HCT116 (cell line): ENCODE measurements around the gene MFSD8. TPM values are rescaled to one million over a fixed set of nuclear protein-coding genes. Genes with fewer than 3 reads are reported as not detected.
"Not testable (repeated sequence)": the region's sequence is repeated elsewhere in the genome, so short reads cannot be mapped to it uniquely, and the experiment has no call there.

Experiments
- ATAC-seq: fragments of 200-7000 bp; cut with Tn5 transposase; 2 replicates; pipeline ENCODE4 v1.9.1; 2020; ENCODE audit warnings: mild to moderate bottlenecking, moderate library complexity
- BruUV-seq: library from RNA; stranded (reverse); fragments of 400-500 nt; replicated peaks from 2 replicates; lab custom pipeline; 2021; lab: Mats Ljungman, UMichigan
- CTCF ChIA-PET: fragments of 300-600 bp; sonication (Branson Sonifier 250); formaldehyde crosslinking; loops from one replicate; lab custom pipeline; 2021; ENCODE audit warnings: antibody characterized with exemption; lab: Charles Lee
- POLR2A ChIA-PET: fragments of 300-600, 350-600 bp; sonication (Branson Sonifier 250); formaldehyde crosslinking; loops from one replicate; lab custom pipeline; 2021; ENCODE audit warnings: antibody characterized with exemption; lab: Charles Lee
- RAD21 ChIA-PET, 2 experiments: fragments of 300-600 bp; sonication (Branson Sonifier 250); formaldehyde crosslinking; loops; one replicate each; lab custom pipeline; 2023; ENCODE audit warnings: low total read pairs in 2 of 2; ENCODE audit not compliant: uncharacterized antibody in 2 of 2, unreplicated experiment in 2 of 2, low non-redundant PET in 1 of 2; lab: Charles Lee
- DNase-seq: peaks from one replicate; pipeline ENCODE4 v3.0.0-alpha.2; 2010; ENCODE audit warnings: low read depth, low spot score
- H2AFZ ChIP-seq: fragments of 200-600 bp; shearing (Covaris generic), sonication (generic); 2 replicates; pipeline ENCODE4 v1.6.1; 2017; ENCODE audit warnings: low read depth, mixed run types, mixed read lengths, antibody characterized with exemption, low read length; ENCODE audit not compliant: poor library complexity, severe bottlenecking
- H3K27ac ChIP-seq: 2 replicates; pipeline ENCODE4 v1.5.1; 2012; ENCODE audit warnings: low read depth, low read length
- H3K27me3 ChIP-seq: fragments of 200-600 bp; sonication (generic); 2 replicates; pipeline ENCODE4 v1.6.1; 2016; ENCODE audit warnings: mixed run types, low read length, mixed read lengths; ENCODE audit not compliant: insufficient read depth
- H3K36me3 ChIP-seq, 2 experiments: fragments of 200-500 bp in 1 of 2; fragments of 200-600 bp in 1 of 2; sonication (Bioruptor generic) in 1 of 2; sonication (generic) in 1 of 2; 2 replicates each; pipeline versions ENCODE4 v1.5.1 to v1.6.1; 2014 to 2016; ENCODE audit warnings: low read length in 2 of 2, inconsistent platforms in 1 of 2, mixed read lengths in 1 of 2, mixed run types in 1 of 2; ENCODE audit not compliant: insufficient read depth in 2 of 2, control insufficient read depth in 1 of 2
- H3K4me1 ChIP-seq, 2 experiments: fragments of 200-600 bp in 1 of 2; sonication (generic) in 1 of 2; 2 replicates each; pipeline versions ENCODE4 v1.5.1 to v1.6.1; 2012 to 2017; ENCODE audit warnings: low read length in 2 of 2, inconsistent platforms in 1 of 2, mild to moderate bottlenecking in 1 of 2, mixed read lengths in 1 of 2, mixed run types in 1 of 2, moderate library complexity in 1 of 2; ENCODE audit not compliant: insufficient read depth in 2 of 2, control insufficient read depth in 1 of 2
- H3K4me2 ChIP-seq: fragments of 200-600 bp; sonication (generic); 2 replicates; pipeline ENCODE4 v1.6.1; 2017; ENCODE audit warnings: mixed run types, low read length, mixed read lengths
- H3K4me3 ChIP-seq, 2 experiments: fragments of 200-600 bp in 1 of 2; sonication (generic) in 1 of 2; replicated peaks in 1 of 2; 2 replicates each; pipeline ENCODE4 v1.5.1; 2011 to 2016; ENCODE audit warnings: low read length in 2 of 2, control low read depth in 1 of 2, low read depth in 1 of 2, mild to moderate bottlenecking in 1 of 2, mixed read lengths in 1 of 2, mixed run types in 1 of 2
- H3K79me2 ChIP-seq: fragments of 200-600 bp; sonication (generic); 2 replicates; pipeline ENCODE4 v1.6.1; 2017; ENCODE audit warnings: mild to moderate bottlenecking, mixed run types, low read length, moderate library complexity, mixed read lengths; ENCODE audit not compliant: insufficient read depth
- H3K9ac ChIP-seq: fragments of 200-600 bp; sonication (generic); 2 replicates; pipeline ENCODE4 v1.6.1; 2016; ENCODE audit warnings: low read length, mixed read lengths
- H3K9me2 ChIP-seq: fragments of 200-600 bp; sonication (generic), shearing (Covaris generic); 2 replicates; pipeline ENCODE4 v1.6.1; 2017; ENCODE audit warnings: mixed run types, mild to moderate bottlenecking, moderate library complexity; ENCODE audit not compliant: insufficient read depth
- H3K9me3 ChIP-seq, 2 experiments: fragments of 200-500 bp in 1 of 2; fragments of 200-600 bp in 1 of 2; sonication (Bioruptor generic) in 1 of 2; sonication (generic) in 1 of 2; 2 replicates each; pipeline ENCODE4 v1.6.1; 2014 to 2017; ENCODE audit warnings: low read length in 2 of 2, mixed read lengths in 2 of 2, inconsistent platforms in 1 of 2, low read depth in 1 of 2, mild to moderate bottlenecking in 1 of 2, mixed run types in 1 of 2, moderate library complexity in 1 of 2; ENCODE audit not compliant: control insufficient read depth in 1 of 2, insufficient read depth in 1 of 2
- H4K20me1 ChIP-seq: fragments of 200-600 bp; sonication (generic), shearing (Covaris generic); 2 replicates; pipeline ENCODE4 v1.6.1; 2017; ENCODE audit warnings: mixed run types, mild to moderate bottlenecking, moderate library complexity; ENCODE audit not compliant: insufficient read depth
- CEBPB ChIP-seq: IDR thresholded peaks from 2 replicates; pipeline ENCODE4 v1.6.1; 2012; ENCODE audit warnings: low read depth
- EGR1 ChIP-seq: IDR thresholded peaks from 2 replicates; pipeline ENCODE4 v1.6.1; 2012; ENCODE audit warnings: low read depth
- EZH2 ChIP-seq: fragments of 200-600 bp; sonication (generic); IDR thresholded peaks from 2 replicates; pipeline ENCODE4 v1.6.1; 2017; ENCODE audit warnings: antibody characterized with exemption, mixed run types
- EZH2phosphoT487 ChIP-seq: fragments of 200-600 bp; IDR thresholded peaks from 2 replicates; pipeline ENCODE4 v1.6.1; 2018; ENCODE audit warnings: antibody characterized with exemption, borderline replicate concordance
- FOSL1 ChIP-seq: IDR thresholded peaks from 2 replicates; pipeline ENCODE4 v1.6.1; 2012; ENCODE audit warnings: low read depth
- POLR2A ChIP-seq: IDR thresholded peaks from 2 replicates; pipeline ENCODE4 v1.7.0; 2011; ENCODE audit warnings: borderline replicate concordance; ENCODE audit not compliant: insufficient read depth, insufficient read length; ENCODE audit errors: extremely low read depth
- SIN3A ChIP-seq: IDR thresholded peaks from 2 replicates; pipeline ENCODE4 v1.6.1; 2012; ENCODE audit warnings: low read depth
- SP1 ChIP-seq: IDR thresholded peaks from 2 replicates; pipeline ENCODE4 v1.6.1; 2012; ENCODE audit warnings: low read depth
- SRF ChIP-seq: IDR thresholded peaks from 2 replicates; pipeline ENCODE4 v1.6.1; 2012; ENCODE audit warnings: low read depth
- intact Hi-C: fragments of 100-400 bp; cut with micrococcal nuclease; formaldehyde crosslinking; loops from 2 replicates; pipeline ENCODE4 v1.10.0; 2022
- total RNA-seq: library from RNA; stranded (reverse); gene quantifications from one replicate; pipeline ENCODE4 v1.2.1, GENCODE V29; 2021; ENCODE audit not compliant: unreplicated experiment
- TF ChIP-seq, protein P1 (sequence below): IDR thresholded peaks from 2 replicates; pipeline ENCODE4 v1.6.1; 2012

The MFSD8 gene
- total RNA-seq, 1 experiment from 2014 or later: 17.1 TPM

- no peak for TF ChIP-seq SIN3A
- TF ChIP-seq FOSL1: no peak
- TF ChIP-seq SRF: no peak
- no peak for TF ChIP-seq EGR1
- TF ChIP-seq, protein P1, sequence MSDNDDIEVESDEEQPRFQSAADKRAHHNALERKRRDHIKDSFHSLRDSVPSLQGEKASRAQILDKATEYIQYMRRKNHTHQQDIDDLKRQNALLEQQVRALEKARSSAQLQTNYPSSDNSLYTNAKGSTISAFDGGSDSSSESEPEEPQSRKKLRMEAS: no peak
- TF ChIP-seq CEBPB: no peak
- no peak for TF ChIP-seq EZH2phosphoT487
- TF ChIP-seq EZH2: no peak
- no peak for TF ChIP-seq POLR2A
- TF ChIP-seq, all 23 proteins: peak for 0
Measured at GRCh38 chr4:127982445-127982844, 17.5 kb upstream of the MFSD8 start (continued).

- Histone ChIP-seq H3K4me3 (no peak overlapping the region), H2AFZ (no peak overlapping the region), H3K27ac (no peak overlapping the region), H3K79me2 (no peaks in the 10 kb centered on the region), H3K9ac (no peak overlapping the region), H3K36me3 (no peaks in the 10 kb centered on the region), H3K9me2 (no peaks in the 10 kb centered on the region), H3K4me1 (no peaks in the 10 kb centered on the region), H3K4me2 (no peak overlapping the region), H4K20me1 (no peaks in the 10 kb centered on the region), H3K9me3 (no peaks in the 10 kb centered on the region), H3K27me3 (no peaks in the 10 kb centered on the region)
- no peak for DNase-seq
- intact Hi-C loops: no loop called here
- CTCF ChIA-PET: no interaction called here
- BruUV-seq: no TSS peak
- ATAC-seq: no peak
- POLR2A ChIA-PET: no interaction called here
- no peak for TF ChIP-seq SP1
- RAD21 ChIA-PET: no interaction called here
Measured at GRCh38 chr4:127978930-127979329, 14.0 kb upstream of the MFSD8 start.

DNA sequence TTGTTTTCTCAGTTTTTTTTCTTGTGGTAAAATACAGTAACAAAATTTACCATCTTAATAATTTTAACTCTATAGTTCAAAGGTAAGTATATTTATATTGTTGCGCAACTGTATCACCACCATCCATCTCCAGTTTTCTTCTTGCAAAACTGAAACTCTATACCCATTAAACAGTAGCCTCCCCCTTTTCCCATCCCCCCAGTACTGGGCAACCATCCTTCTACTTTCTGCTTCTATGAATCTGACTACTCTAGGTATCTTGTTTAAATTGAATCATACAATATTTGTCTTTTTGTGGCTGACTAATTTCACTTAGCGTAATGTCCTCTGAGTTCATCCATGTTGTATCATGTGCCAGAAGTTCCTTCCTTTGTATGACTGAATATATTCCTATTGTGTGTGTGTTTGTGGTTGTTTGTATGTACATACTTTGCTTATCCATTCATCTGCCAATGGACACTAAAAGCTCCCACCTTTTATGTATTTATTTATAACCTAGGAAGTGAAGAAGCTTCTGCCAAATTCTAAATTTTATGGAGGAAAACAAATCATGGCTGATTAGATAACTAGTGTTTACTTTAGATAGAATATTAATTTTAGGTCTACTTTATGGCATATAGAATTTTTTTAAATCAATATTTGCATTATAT is 10.3 kb upstream of the MFSD8 start:
- ChIA-PET POLR2A (no interaction called here), CTCF (no interaction called here), RAD21 (no interaction called here)
- Histone ChIP-seq H3K79me2 (no peaks in the 10 kb centered on the region), H3K9me3 (no peaks in the 10 kb centered on the region), H3K9ac (no peak overlapping the region), H4K20me1 (no peaks in the 10 kb centered on the region), H3K4me3 (no peak overlapping the region), H3K4me2 (no peak overlapping the region), H3K36me3 (no peaks in the 10 kb centered on the region), H3K27ac (no peak overlapping the region), H3K27me3 (no peaks in the 10 kb centered on the region), H3K4me1 (no peaks in the 10 kb centered on the region), H3K9me2 (no peaks in the 10 kb centered on the region), H2AFZ (no peak overlapping the region)
- ATAC-seq (no peak), DNase-seq (no peak)
- 0 out of 2 replicates have a peak, but pooled peaks have one; percentile 15 for TF ChIP-seq CEBPB
- TF ChIP-seq SP1: no peak
- intact Hi-C loops: no loop called here
- BruUV-seq: no TSS peak

DNA sequence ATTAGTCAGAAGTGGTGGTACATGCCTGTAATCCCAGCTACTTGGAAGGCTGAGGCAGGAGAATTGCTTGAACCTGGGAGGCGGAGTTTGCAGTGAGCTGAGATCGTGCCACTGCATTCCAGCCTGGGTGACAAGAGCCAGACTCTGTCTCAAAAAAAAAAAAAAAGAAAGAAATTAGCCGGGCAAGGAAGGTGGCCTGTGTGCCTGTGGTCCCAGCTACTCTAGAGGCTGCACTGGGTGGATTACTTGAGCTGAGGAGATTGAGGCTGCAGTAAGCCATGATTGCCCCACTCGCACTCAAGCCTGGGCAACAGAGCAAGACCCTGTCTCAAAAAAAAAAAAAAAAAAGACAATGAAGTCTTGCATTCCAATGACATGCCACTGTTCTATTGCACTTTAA is 6.0 kb upstream of the MFSD8 start:
- H3K9ac ChIP-seq, intact Hi-C loops, BruUV-seq, CTCF ChIA-PET, POLR2A ChIA-PET, H3K4me2 ChIP-seq, H2AFZ ChIP-seq, ATAC-seq, H3K9me2 ChIP-seq, H4K20me1 ChIP-seq, H3K4me1 ChIP-seq, H3K27me3 ChIP-seq, DNase-seq, H3K4me3 ChIP-seq, RAD21 ChIA-PET, H3K27ac ChIP-seq, H3K9me3 ChIP-seq, H3K36me3 ChIP-seq: not testable (repeated sequence)
- H3K79me2 ChIP-seq: peaks cover 37% of the 10 kb centered on the region
